Stimulated activated naive CD8-positive, alpha-beta T cell treated with anti-CD3 and anti-CD28 coated beads, Interleukin-15, Interleukin-2, amounts not matched to agents 100 U/mL and 50 U/mL, for 24 hours (primary cell): ENCODE data around the gene STIP1.
"Not testable (repeated sequence)": the region's sequence is repeated elsewhere in the genome, so short reads cannot be mapped to it uniquely, and the experiment has no call there.

Experiments used
- ATAC-seq: fragments of 150-1000 bp; cut with Tn5 transposase; one replicate; pipeline ENCODE4 v1.10.0; 2021
- DNase-seq: peaks from one replicate; pipeline ENCODE4 v3.0.0; 2021

STIP1 gene

DNA sequence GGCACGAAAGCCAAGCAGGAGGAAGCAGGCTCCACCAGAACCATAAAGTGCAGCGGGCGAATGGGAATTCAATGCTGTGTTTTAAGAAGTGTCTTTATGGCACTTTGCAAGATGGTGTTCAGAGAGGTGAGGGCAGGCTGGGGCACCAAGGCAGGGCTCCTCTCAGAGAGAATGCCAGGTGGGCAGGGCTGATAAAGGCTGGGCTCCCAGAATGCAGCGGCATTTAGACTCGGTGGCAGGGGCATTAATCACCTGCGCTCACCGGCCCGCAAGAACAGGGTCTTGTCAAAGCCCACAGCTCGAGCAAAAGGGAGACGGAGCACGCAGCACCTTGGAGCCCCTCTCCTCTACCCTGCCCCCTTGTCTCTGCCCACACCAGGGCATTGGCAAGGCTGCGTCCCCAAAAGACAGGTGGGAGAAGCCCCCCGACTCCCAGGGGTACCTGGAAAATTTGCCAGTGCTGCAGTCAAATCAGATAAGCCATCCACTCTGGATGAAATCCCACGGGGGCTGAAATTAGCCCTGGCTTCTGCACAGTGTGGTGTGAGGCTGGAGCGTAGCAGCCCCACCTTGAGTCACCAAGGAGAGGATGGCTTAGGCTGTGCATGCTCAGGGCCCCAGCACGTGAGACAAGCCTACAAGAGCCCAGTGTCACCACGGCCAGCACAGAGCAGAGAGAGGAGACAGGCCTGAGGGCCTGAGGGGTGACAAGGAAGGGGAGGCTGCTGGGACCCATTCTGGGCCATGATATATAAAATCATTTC is 28.2 kb upstream of the STIP1 start:
- DNase-seq (no peak), ATAC-seq (no peak)

DNA sequence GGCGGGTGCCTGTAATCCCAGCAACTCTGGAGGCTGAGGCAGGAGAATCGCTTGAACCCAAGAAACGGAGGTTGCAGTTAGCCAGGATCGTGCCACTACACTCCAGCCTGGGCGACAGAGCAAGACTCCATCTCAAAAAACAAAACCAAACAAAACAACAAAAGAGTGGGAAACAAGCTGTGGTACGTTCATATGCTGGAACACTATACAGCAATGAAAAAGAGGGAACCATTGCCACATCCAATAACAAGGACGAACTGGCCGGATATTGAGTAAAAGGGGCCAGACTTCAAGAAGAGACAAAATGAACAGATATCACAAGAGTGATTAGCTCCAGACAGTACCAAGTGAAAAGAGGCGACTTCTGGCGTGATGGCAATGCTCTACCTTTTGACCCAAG is 24.9 kb upstream of the STIP1 start:
- ATAC-seq (no peak), DNase-seq (no peak)

DNA sequence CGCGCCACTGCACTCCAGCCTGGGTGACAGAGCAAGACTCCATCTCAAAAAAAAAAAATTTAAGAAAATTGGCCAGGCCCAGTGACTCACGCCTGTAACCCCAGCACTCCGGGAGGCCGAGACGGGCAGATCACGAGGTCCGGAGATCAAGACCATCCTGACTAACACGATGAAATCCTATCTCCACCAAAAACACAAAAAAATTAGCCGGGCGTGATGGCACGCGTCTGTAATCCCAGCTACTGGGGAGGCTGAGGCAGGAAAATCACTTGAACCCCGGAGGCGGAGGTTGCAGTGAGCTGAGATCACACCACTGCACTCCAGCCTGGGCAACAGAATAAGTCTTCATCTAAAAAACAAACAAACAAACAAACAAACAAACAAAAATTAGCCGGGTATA is 23.2 kb upstream of the STIP1 start:
- not testable (repeated sequence) for DNase-seq, ATAC-seq

DNA sequence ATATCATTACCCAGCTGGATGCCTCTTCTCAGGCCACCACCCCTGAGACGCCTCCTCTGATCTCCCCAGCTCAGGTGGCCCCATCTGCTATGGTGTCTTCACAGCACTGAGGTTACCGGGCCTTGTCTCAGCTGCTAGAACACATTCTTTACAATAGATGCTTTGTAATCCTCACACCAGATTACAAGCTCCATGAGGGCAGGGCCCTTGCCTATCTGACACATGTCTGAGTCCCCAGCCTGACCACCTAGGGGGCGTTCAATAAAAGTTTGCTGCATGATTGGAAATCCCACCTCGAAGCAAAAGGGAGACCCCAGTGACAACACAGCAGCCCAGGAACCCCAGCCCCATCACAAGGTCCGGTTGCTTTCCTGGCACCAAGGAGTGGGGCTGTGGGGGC is 22.0 kb upstream of the STIP1 start:
- DNase-seq (no peak), ATAC-seq (no peak)

DNA sequence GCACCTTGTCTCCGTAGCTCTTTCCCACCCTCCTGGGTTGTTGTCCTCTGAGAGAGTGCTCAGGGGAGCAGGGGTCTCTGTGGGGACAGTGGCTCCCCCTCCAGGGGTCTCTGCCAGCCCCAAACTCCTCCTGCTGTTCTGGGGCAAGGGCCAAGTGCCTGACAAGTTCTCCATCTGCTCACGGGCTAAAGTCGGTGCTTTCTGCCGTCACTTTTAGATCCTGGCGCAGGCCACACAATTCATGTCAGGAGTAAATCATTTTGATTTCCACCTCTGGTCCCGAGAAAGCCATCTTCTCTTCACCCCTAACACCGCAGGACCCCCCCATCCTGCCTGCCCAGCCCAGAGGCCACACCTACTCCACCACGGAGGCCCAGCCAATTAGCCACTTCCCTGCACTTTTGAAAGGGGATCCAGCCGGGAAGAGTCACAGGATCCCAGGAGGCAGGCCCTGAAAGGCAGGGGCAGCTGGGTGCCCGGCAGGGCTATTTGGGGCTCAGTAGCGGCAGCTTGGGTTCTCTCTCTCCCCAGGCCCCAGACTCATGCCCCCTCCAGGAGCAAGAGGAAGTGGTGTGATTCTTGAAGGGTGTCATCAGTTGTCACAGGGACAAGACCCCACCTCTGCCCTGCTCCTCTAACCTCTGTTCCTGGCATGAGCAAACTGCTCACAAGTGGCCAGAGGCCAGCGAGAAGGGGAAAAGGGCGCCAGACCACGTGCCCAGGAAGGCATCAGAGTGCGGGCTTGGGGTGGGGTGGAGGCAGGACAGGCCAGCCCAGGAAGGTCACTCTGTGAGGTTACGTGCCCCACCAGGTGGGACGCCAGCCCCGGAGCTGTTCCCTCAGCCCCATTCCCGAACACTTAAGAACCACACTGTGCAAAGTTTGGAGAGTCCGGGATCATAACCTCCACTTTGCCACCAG is 21.3 kb upstream of the STIP1 start:
- ATAC-seq (no peak), DNase-seq (no peak)

DNA sequence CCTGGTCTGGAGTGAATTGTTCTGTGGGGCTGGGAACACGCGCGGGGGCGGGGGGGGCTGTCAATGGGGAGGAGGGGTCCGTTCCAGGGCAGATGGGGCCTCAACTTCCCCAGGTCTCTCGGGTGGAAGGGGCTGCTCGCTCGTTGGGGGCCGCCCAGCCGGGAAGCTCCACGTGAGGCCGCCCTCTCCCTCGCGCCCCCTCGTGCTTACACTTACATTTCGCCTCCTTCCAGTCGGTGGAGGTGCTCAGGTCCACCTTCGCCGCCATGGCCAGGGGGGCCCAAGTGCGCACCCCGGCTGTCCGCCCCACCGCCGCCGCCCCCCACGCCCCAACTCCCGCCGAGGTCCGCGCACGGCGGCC is 20.5 kb upstream of the STIP1 start:
- DNase-seq = peak; percentile 44
- no peak for ATAC-seq

DNA sequence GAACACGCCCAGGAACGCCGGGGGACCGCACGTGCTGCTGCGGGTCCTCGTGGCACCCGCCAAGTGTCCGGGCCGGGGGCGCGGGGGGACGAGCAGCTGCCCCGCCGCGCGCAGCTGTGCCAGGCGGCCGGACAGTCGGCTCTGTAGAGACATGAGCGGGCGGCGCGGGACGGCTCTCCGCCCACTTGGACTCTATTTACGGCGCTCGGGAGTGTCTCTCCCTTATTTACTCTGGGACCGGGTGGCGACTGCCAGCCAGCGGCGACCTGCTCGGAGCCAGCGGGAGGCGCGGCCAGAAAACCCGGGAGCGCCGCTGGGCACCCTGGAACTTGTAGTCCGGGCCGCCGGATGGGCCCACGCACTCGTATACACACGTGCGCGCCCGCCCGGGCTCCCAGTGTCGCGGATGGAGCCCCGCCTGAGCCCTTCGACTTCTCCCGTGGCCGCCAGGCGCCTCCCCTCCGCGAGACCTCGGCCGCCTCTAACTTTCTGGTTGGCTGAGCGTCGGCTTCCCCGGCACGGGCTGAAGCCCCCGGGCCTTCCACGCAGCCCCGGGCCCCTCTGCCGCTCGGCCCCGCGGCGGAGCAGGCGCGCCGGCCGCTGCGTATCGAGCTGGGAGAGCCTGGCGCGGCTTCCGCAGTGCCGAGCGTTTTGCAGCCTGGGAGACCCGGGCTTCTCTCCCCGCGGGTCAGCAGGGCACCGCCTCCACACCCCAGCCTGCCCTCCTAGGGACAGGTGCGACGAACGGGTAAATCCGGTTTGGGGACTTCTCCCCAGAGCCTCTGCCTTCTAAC is 19.9 kb upstream of the STIP1 start, which contains the start of gene MACROD1:
MACROD1 (minus strand) TSS at position 272 of the 794 bp plus-strand sequence; CDS start at position 153, 119 bp downstream.
- ATAC-seq (peak; percentile 97), DNase-seq (peak; percentile 87)

DNA sequence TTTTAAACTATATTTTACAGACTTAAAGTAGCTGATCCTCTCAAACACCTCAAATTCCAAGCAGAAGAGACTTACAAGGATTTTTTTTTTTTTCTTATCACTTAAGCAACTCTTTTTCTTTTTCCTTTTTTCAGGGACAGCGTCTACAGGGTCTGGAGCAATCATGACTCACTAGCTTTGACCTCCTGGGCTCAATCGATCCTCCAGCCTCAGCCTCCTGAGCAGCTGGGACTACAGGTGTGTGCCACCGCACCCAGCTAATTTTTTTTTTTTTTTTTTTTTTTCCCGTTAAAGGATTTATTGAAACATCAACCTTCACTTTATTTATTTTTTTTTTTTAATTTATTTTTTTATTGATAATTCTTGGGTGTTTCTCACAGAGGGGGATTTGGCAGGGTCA is 15.6 kb upstream of the STIP1 start:
- DNase-seq = no peak
- ATAC-seq = no peak

DNA sequence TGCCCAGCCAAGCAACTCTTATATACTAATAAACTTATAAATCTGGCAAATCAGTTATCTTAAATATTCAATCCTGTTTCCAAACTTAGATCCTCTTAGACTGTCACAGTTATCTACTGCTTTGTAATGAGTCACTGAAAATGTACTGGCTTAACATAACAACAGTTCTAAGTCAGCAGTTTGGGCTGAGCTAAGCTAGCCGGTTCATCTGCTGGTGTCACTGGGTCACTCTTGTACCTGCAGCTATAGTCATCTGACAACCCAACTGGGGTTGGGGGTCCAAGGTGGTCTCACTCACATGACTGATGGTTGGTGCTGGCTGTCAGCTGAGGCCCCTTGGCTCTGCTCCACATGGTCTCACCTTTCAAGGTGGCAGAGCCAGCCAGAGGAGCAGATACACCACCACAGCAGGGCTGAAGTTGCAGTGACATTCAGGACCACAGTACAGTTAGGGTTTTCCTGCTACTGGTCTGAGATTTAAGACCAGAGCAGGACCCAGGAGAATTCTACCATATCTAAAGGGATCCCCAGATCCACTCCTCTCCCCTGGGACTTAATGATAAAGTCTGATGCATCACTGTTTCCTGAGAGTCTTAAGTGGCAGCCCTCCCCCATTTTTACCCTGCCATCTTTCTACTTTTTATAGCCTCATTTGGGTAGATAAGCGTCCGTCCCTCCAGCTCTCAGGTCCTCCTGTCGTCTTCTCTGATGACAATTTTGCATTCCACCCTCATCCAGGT is 12.2 kb upstream of the STIP1 start:
- ATAC-seq (peak; percentile 19), DNase-seq (no peak)

DNA sequence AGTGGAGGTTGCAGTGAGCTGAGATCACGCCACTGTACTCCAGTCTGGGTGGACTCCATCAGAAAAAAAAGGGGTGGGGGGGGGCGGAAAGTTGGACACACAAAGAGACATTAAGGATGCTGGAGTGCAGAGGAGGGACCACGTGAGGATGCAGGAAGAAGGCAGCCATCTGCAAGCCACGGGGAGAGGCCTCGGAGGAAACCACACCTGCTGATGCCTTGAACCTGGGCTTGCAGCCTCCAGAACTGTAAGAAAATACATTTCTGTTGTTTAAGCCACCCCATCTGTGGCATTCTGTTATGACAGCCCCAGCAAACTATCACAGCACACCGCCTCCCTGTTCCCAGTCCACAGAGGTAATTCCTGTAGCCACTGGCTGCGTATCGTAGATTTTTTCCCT is 9.2 kb upstream of the STIP1 start:
- no peak for DNase-seq
- ATAC-seq = no peak

DNA sequence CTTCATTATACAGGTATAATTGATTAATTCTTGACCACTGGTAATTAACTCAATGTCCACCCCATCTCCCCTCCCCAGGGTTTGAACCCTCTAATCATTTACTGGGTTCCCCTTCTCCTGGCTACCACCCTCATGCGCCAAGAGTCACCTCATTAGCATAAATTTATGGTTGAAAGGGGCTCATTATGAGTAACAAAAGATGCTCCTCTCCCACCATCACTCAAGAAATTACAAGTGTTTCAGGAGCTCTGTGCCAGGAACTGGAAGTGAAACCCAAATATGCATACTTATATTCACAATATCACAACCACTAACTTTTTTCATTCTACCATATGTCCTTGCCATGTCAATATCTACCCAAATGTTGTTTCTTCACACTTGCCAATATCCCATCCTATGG is 7.8 kb upstream of the STIP1 start:
- peak; percentile 40 for ATAC-seq

DNA sequence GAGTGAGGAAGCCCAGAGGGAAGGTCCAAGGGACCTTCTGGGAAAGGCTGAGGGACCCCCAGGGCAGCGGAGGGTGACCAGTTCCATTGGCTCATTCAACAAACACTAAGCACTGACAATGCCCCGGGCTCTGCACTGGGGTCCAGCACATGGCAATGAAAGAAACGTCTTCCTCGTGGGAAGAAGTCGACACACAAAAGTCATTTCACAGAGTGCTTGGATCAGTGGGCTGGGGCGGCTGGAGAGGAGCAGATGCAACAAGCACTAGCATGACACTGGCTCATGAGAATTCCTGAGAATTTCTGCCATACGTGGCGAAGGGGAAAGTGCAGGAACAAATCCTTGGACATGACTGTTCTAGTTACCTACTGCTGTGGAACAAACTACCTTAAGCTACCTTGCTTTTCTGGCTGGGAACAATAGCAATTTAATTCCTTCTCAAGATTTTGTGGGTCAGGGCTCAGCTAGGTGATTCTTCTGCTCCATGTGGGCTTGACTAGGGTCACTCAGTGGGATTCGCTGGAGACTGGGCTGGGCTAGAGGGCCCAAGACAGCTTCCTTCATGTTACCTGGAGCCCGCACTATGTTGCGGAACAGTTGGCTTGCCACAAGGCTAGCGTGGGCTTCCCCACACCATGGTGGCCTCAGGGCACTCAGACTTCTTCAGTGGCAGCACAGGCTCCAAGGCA is 6.9 kb upstream of the STIP1 start:
- no peak for DNase-seq
- no peak for ATAC-seq

More for the DNA sequence above, 7.8 kb upstream of the STIP1 start:
- no peak for DNase-seq

DNA sequence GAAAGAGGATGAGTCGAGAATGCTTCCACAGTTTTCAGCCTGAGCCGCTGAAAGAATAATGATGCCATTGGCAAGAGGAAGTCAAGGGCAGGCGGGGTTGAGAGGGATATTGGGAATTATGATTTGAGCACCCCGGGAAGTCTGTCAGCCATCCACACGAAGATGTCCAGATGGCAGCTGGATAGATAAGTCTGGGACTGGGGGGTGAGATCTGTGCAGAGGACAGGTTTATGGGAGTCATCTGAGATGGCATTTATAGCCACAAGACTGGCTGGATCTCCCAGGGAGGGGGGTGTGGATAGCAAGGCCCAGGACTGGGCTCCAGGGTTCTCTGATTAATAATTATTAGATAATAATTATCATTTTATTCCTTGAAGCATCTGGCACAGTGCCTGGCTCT is 5.1 kb upstream of the STIP1 start:
- no peak for ATAC-seq
- no peak for DNase-seq

DNA sequence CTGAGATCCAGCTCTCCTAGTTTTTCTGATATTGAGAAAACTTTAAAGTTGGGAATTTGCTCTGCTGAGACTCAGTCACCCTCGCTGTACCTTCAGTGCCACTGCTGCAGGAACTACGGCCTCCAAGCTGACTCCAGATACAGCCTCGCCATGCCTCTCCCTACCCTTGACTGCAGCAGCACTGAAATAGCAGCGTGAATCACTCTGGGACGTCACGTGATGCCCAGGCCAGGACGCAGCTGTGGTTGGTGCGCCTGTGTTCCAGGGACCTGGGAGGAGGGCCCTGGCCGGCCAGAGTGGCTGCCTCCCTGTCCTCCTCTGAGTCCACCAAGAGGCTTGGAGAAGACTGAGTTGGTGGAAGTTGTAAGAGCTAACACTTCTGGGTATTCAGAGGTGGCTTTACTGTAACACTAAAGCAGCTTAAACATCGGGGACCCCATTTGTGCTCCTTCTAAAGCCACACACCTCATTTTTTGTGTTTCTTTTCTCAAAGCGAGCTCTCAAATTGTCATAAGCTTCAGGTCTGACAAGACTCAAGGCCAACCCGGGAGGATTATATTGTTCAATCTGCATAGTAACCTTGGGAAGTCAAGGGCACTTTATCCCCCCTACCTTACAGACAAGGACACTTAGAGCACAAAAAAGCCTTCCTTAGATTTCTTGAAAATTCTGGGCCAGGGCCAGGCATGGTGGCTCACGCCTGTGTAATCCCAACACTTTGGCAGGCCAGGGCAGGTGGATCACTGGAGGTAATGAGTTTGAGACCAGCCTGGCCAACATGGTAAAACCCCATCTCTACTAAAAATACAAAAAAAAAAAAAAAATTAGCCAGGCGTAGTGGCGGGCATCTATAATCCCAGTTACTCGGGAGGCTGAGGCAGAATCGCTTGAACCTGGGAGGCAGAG is 4.2 kb upstream of the STIP1 start:
- ATAC-seq = no peak
- peak; percentile 66 for DNase-seq

DNA sequence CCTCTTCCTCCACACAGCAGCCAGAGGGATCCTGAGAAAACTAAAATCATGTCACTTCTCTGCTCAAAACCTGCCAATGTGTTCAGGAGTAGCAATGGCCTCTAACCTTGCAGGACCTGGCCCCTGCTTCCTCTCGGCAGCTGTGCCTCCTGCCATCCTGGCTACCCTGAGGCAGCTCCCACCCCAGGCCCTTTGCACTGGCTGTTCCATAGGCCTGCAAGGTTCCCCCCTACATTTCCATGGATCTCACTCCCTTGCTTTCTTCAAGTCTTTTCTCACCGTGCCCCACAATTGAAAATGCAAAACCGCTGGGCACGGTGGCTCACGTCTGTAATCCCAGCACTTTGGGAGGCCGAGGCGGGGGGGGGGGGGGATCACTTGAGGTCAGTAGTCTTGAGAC is 2.1 kb upstream of the STIP1 start:
- no peak for ATAC-seq
- DNase-seq = no peak

DNA sequence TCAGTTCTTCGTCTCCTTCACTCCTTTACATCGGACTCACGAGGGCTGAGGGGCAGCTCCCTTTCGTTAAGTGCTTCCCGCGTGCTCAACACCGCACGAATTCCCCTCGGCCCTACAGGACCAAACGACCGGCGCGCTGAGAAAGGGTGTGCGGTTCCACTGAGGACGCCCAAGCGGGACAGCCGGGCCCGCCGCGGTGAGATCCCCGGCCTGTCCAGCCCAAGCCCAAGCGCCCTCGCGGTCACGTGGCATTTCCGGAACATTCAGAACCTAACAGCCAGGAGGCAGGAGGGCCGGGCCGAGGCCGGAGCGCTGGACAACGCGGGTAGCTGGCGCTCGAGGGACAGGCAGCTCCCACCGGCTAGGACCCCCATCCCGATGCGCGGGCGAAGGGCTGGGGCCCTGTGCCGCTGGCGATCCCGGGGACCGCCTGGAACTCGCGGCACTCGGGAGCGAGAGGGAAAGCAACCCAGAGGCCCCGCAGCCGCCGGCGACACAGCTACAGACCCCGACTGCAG is 737 bp upstream of the STIP1 start:
- DNase-seq = no peak
- no peak for ATAC-seq

DNA sequence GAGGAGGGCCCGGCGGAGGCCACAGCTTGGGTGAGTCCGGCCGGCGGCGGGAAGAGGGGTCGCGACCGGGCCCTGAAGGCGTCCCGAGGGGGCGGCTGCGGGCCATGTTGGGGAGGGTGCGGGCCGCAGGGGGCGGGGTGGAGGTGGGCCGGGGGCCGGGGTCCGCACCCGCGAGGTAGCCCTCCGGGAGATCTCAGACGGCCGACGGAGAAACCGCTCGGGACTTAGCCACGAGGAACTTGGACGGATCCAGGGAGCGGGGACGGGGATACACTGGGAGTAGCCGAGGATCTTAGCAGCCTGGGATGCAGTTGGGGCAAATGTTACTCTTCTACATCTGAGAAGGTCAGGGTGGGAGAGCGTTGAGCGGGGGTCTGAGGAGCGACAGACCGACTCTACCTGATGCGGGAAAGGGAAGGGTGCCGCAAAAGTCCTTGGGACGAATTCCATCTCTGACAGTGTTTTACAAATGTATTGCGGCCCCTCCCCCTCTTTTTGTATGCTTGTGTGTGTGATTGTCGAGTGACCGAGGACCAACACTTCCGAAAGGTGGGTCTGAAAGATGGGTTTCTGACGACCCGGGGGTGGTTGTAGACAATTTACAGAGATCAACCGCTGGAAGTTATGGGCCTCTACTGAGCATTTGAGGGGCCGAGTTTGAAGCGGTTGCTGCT is 658 bp downstream of the STIP1 start:
- DNase-seq (peak; percentile 50), ATAC-seq (no peak)

DNA sequence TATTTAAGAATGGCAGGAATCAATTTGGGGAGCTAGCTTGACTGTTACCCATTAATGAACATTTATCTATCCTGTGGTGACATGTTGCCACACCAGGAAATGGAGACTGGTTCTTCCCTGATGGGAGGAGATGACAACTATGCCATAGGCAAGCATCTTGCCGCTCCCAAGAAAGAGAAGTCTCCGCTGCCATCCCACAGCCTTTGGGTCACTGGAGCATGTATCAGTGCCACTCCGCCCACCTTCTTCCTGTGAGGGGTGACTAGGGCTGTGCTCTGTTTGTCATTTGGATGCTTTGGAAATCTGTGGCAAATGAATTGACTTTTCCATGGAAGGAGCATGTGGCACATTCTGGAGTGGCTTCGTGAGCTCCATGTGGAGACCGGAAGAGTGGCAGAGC is 6.5 kb downstream of the STIP1 start:
- ATAC-seq (no peak), DNase-seq (no peak)

DNA sequence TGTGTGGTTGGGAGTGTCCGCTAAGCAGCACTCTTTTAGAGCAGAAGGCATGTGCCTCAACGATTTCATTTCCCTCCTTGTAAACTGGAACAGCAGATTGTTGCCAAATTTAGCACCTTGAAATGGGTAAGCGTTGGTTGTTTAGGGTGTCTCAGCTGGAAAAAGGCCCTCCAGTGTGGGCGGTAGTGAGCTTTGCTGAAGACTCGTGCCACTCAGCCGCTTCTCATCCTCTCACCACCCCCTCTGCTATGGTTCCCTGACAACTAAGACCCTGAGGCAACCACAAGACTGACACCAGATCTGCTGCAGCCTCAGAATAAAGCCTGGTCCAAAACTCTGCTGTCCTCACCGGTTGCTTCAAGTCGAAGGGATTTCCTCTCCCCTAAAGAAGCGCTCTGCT is 10.7 kb downstream of the STIP1 start:
- no peak for ATAC-seq
- no peak for DNase-seq
